SK-N-MC (cell line): Measurements from ENCODE around the gene CRISPLD2.

ENCODE experiments used
- EZH2 ChIP-seq: fragments of 200-600 bp; sonication (generic); IDR thresholded peaks from one replicate; pipeline ENCODE4 v1.6.1; 2017; ENCODE audit warnings: antibody characterized with exemption
- FOXP2 ChIP-seq: optimal IDR thresholded peaks from 2 replicates; pipeline ENCODE3; 2011; ENCODE audit warnings: mild to moderate bottlenecking, moderate library complexity; ENCODE audit not compliant: insufficient read depth; ENCODE audit errors: extremely low read length, control extremely low read depth
- POLR2AphosphoS5 ChIP-seq: IDR thresholded peaks from 2 replicates; pipeline ENCODE4 v1.6.1; 2012; ENCODE audit warnings: mild to moderate bottlenecking, low read depth, low read length, borderline replicate concordance

- TF ChIP-seq EZH2 (no peak), POLR2AphosphoS5 (no peak), FOXP2 (no peak)
Observed at GRCh38 chr16:84918006-84918909, 98.5 kb downstream of the CRISPLD2 start.
